Kidney epithelial cell (primary cell): Measurements from ENCODE around the gene CNDP1. TPM values are rescaled to one million over a fixed set of nuclear protein-coding genes. Genes with fewer than 3 reads are reported as not detected.

ENCODE experiments used
- DNase-seq: peaks from one replicate; pipeline ENCODE4 v3.0.0-alpha.2; 2010; ENCODE audit warnings: low read depth
- H3K27me3 ChIP-seq: 2 replicates; pipeline ENCODE4 v1.6.0; 2011; ENCODE audit warnings: low read length; ENCODE audit not compliant: control insufficient read depth, insufficient read depth
- H3K36me3 ChIP-seq: 2 replicates; pipeline ENCODE4 v1.5.1; 2011; ENCODE audit warnings: low read length; ENCODE audit not compliant: control insufficient read depth, insufficient read depth
- H3K4me3 ChIP-seq: 2 replicates; pipeline ENCODE4 v1.5.1; 2011; ENCODE audit warnings: low read depth, mild to moderate bottlenecking, control low read depth, low read length
- total RNA-seq: library from RNA; depleted of rRNA; stranded (reverse); fragments of >200 nt; gene quantifications from 2 replicates; pipeline ENCODE4 v1.2.3, GENCODE V29; 2015
- TF ChIP-seq, protein P1 (sequence below): IDR thresholded peaks from 2 replicates; pipeline ENCODE4 v1.5.1; 2011; ENCODE audit warnings: mild to moderate bottlenecking, moderate library complexity, low read length, control low read depth, inconsistent platforms; ENCODE audit not compliant: insufficient read depth, poor library complexity, severe bottlenecking

CNDP1 gene
- total RNA-seq, 1 donor from 2014 or later: not detected

DNA sequence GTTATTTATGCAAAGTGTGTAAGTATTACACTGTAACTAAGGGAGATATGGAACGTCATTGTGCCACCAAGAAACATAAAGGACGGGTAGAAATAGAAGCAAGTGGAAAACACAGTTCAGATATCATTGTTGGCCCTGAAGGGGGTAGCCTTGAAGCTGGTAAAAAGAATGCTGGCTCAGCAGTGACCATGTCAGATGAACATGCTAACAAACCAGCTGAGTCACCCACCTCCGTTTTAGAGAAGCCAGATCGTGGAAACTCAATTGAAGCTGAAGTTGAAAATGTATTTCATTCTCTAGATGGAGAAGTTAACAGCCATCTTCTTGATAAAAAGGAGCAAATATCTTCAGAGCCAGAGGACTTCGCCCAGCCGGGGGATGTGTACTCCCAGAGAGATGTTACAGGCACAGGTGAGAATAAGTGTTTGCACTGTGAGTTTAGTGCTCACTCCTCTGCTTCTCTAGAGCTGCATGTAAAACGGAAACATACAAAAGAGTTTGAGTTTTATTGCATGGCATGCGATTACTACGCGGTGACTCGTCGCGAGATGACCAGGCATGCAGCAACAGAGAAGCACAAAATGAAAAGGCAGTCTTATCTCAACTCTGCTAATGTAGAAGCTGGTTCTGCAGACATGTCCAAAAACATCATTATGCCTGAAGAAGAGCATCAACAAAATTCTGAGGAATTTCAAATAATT lies 99.5 kb downstream of the CNDP1 start:
- TF ChIP-seq, protein P1, sequence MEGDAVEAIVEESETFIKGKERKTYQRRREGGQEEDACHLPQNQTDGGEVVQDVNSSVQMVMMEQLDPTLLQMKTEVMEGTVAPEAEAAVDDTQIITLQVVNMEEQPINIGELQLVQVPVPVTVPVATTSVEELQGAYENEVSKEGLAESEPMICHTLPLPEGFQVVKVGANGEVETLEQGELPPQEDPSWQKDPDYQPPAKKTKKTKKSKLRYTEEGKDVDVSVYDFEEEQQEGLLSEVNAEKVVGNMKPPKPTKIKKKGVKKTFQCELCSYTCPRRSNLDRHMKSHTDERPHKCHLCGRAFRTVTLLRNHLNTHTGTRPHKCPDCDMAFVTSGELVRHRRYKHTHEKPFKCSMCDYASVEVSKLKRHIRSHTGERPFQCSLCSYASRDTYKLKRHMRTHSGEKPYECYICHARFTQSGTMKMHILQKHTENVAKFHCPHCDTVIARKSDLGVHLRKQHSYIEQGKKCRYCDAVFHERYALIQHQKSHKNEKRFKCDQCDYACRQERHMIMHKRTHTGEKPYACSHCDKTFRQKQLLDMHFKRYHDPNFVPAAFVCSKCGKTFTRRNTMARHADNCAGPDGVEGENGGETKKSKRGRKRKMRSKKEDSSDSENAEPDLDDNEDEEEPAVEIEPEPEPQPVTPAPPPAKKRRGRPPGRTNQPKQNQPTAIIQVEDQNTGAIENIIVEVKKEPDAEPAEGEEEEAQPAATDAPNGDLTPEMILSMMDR: no peak
- no peak overlapping the region for H3K4me3 ChIP-seq
- no peak for DNase-seq
- H3K36me3 ChIP-seq: peaks cover 1% of the 10 kb centered on the region
- no peaks in the 10 kb centered on the region for H3K27me3 ChIP-seq

DNA sequence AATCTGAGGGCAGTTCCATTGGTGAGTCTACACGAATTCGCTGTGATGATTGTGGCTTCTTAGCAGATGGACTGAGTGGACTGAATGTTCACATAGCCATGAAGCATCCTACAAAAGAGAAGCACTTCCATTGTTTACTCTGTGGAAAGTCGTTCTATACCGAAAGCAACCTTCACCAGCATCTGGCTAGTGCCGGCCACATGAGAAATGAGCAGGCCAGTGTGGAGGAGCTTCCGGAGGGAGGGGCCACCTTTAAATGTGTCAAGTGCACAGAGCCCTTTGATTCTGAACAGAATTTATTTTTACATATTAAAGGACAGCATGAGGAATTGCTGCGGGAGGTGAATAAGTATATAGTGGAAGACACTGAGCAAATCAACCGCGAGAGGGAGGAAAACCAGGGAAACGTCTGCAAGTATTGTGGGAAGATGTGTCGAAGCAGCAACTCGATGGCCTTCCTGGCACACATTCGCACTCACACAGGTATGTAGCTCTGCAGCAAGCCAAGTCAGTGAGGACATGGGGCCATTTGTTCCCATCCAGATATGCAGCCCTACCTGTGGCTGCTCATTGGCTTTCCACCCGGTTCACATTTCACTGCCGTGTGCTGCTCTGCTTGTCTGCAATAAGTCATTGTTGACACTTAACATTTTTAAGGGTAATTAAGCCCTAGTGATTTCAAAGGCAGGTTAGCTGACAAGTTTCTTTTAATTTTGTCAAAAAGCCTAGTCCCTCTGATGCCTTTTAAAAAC lies 101.1 kb downstream of the CNDP1 start:
- TF ChIP-seq, protein P1: no peak
- Histone ChIP-seq H3K4me3 (no peak overlapping the region), H3K36me3 (peaks cover 1% of the 10 kb centered on the region), H3K27me3 (no peaks in the 10 kb centered on the region)
- no peak for DNase-seq

Other genes starting within 250 kb of the CNDP1 start
- 49.8 and 84.1 TPM in 2 replicates for gene CYB5A, start 242.5 kb upstream of the CNDP1 start, total RNA-seq
- under 0.01 TPM in 1 of 2 replicates, not detected in the other for gene C18orf63, start 218.7 kb upstream of the CNDP1 start, total RNA-seq
- not detected in 2 replicates for gene DIPK1C, start 77.2 kb upstream of the CNDP1 start, total RNA-seq
- gene CNDP2, start 38.1 kb upstream of the CNDP1 start, total RNA-seq: 178 and 225 TPM in 2 replicates
- gene ZNF407, start 63.4 kb downstream of the CNDP1 start, total RNA-seq: 8.2 and 9.2 TPM in 2 replicates